Measurements from ENCODE around the gene CACNA1D. TPM values are rescaled to one million over a fixed set of nuclear protein-coding genes. Genes with fewer than 3 reads are reported as not detected.

Gene CACNA1D
- total RNA-seq, 1 donor from 2014 or later: 0.95 TPM

- H3K4me1 Mint-ChIP-seq (ENCODE audit: low read depth): no peaks in the 10 kb centered on the region
- peaks cover 2% of the 10 kb centered on the region for H3K36me3 Mint-ChIP-seq (ENCODE audit: low read depth)
- no peak overlapping the region for H3K4me3 Mint-ChIP-seq (ENCODE audit: unreplicated experiment)
- TF ChIP-seq, protein P1, sequence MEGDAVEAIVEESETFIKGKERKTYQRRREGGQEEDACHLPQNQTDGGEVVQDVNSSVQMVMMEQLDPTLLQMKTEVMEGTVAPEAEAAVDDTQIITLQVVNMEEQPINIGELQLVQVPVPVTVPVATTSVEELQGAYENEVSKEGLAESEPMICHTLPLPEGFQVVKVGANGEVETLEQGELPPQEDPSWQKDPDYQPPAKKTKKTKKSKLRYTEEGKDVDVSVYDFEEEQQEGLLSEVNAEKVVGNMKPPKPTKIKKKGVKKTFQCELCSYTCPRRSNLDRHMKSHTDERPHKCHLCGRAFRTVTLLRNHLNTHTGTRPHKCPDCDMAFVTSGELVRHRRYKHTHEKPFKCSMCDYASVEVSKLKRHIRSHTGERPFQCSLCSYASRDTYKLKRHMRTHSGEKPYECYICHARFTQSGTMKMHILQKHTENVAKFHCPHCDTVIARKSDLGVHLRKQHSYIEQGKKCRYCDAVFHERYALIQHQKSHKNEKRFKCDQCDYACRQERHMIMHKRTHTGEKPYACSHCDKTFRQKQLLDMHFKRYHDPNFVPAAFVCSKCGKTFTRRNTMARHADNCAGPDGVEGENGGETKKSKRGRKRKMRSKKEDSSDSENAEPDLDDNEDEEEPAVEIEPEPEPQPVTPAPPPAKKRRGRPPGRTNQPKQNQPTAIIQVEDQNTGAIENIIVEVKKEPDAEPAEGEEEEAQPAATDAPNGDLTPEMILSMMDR (IDR thresholded peaks at IDR 0.05): no peak
- peaks cover 34% of the 10 kb centered on the region for H3K27me3 Mint-ChIP-seq (ENCODE audit: low read depth)
- no peak for DNase-seq (ENCODE audit: low spot score)
- no peak overlapping the region for H3K27ac Mint-ChIP-seq (ENCODE audit: unreplicated experiment)
- H3K9me3 Mint-ChIP-seq (ENCODE audit: low read depth): no peaks in the 10 kb centered on the region
These were observed 93.7 kb downstream of the CACNA1D start for GRCh38 chr3:53588122-53588521.

GRCh38 chr3:53589201-53589600, 94.8 kb downstream of the CACNA1D start:
- DNase-seq (ENCODE audit: low spot score): no peak
- TF ChIP-seq, protein P1 (IDR thresholded peaks at IDR 0.05): no peak
- Mint-ChIP-seq H3K4me3 (ENCODE audit: unreplicated experiment) (no peak overlapping the region), H3K27ac (ENCODE audit: unreplicated experiment) (no peak overlapping the region), H3K27me3 (ENCODE audit: low read depth) (peaks cover 34% of the 10 kb centered on the region), H3K36me3 (ENCODE audit: low read depth) (peaks cover 2% of the 10 kb centered on the region), H3K9me3 (ENCODE audit: low read depth) (no peaks in the 10 kb centered on the region), H3K4me1 (ENCODE audit: low read depth) (no peaks in the 10 kb centered on the region)

DNA sequence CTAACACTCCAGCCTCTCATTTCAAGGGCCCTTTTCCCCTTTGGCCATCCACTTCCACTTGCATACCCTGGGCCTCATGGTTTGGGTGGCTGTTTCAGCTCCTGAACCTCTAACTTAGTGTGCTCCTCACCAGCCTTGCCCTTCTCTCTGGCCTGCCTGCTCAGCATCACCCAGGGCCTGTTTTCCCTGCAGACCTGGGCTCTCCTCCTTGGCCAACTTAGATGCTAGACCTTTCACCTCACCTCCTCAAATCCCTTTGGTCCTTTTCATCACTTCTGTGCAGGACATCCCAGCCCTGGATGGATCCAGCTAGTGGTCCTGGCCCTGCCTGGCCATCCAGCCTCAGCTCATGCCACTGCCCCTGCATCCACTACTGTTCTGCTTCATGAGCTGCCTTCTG, 95.4 kb downstream of the CACNA1D start:
- H3K27ac Mint-ChIP-seq (ENCODE audit: unreplicated experiment): no peak overlapping the region
- peaks cover 2% of the 10 kb centered on the region for H3K36me3 Mint-ChIP-seq (ENCODE audit: low read depth)
- H3K9me3 Mint-ChIP-seq (ENCODE audit: low read depth): no peaks in the 10 kb centered on the region
- H3K27me3 Mint-ChIP-seq (ENCODE audit: low read depth): peaks cover 30% of the 10 kb centered on the region
- no peaks in the 10 kb centered on the region for H3K4me1 Mint-ChIP-seq (ENCODE audit: low read depth)
- DNase-seq (ENCODE audit: low spot score): no peak
- H3K4me3 Mint-ChIP-seq (ENCODE audit: unreplicated experiment): no peak overlapping the region
- TF ChIP-seq, protein P1 (IDR thresholded peaks at IDR 0.05): no peak

GRCh38 chr3:53590606-53591005, 96.2 kb downstream of the CACNA1D start:
- DNase-seq (ENCODE audit: low spot score): no peak
- H3K36me3 Mint-ChIP-seq (ENCODE audit: low read depth): peaks cover 2% of the 10 kb centered on the region
- no peak overlapping the region for H3K4me3 Mint-ChIP-seq (ENCODE audit: unreplicated experiment)
- TF ChIP-seq, protein P1 (IDR thresholded peaks at IDR 0.05): no peak
- H3K27ac Mint-ChIP-seq (ENCODE audit: unreplicated experiment): no peak overlapping the region
- H3K4me1 Mint-ChIP-seq (ENCODE audit: low read depth): no peaks in the 10 kb centered on the region
- no peaks in the 10 kb centered on the region for H3K9me3 Mint-ChIP-seq (ENCODE audit: low read depth)
- H3K27me3 Mint-ChIP-seq (ENCODE audit: low read depth): peaks cover 36% of the 10 kb centered on the region

DNA sequence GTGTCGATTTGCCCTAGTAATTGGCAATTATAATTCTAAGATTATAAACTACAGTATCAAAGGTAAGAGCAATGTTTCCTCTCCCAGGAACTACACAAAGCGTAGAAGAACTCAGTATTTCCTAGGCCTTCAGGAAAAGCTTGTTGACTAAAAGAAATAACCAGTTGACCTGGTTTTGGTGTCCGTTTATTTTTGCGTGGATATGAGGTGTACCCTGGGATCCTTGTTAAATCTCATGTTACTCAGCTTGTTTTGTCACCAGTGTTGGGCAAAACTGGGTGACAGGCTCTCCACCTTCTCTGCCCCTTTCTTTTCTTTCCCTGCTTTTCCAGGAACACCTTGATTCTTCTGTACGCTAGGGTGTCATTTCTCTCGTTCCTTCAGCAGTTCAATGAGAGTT, 97.2 kb downstream of the CACNA1D start:
- TF ChIP-seq, protein P1 (IDR thresholded peaks at IDR 0.05): no peak
- Mint-ChIP-seq H3K9me3 (ENCODE audit: low read depth) (no peaks in the 10 kb centered on the region), H3K27me3 (ENCODE audit: low read depth) (peaks cover 32% of the 10 kb centered on the region)

More for the DNA sequence above, 97.2 kb downstream of the CACNA1D start:
- no peak overlapping the region for H3K4me3 Mint-ChIP-seq (ENCODE audit: unreplicated experiment)
- no peak overlapping the region for H3K27ac Mint-ChIP-seq (ENCODE audit: unreplicated experiment)
- peaks cover 2% of the 10 kb centered on the region for H3K36me3 Mint-ChIP-seq (ENCODE audit: low read depth)
- no peaks in the 10 kb centered on the region for H3K4me1 Mint-ChIP-seq (ENCODE audit: low read depth)
- DNase-seq (ENCODE audit: low spot score): no peak
